Activated CD4-positive, alpha-beta T cell treated with anti-CD3 and anti-CD28 coated beads, Interleukin-2, amount 10 ng/mL, durations not matched to agents 7 days and 5 days (primary cell): ENCODE data around the gene GCNA. TPM values are rescaled to one million over a fixed set of nuclear protein-coding genes. Genes with fewer than 3 reads are reported as not detected.
"Not testable (repeated sequence)": the region's sequence is repeated elsewhere in the genome, so short reads cannot be mapped to it uniquely, and the experiment has no call there.

Experiments used
- CTCF ChIA-PET: fragments of 350-600 bp; sonication (Branson Sonifier 250); formaldehyde crosslinking; loops from one replicate; lab custom pipeline; 2021; ENCODE audit warnings: antibody characterized with exemption; lab: Charles Lee
- POLR2A ChIA-PET: fragments of 350-600 bp; sonication (Branson Sonifier 250); formaldehyde crosslinking; loops from one replicate; lab custom pipeline; 2021; ENCODE audit warnings: antibody characterized with exemption; lab: Charles Lee
- DNase-seq: peaks from one replicate; pipeline ENCODE4 v3.0.0-alpha.2; 2020
- H3K27ac Mint-ChIP-seq: one replicate; pipeline ENCODE4 v1.8.0; 2021; ENCODE audit warnings: mild to moderate bottlenecking, moderate library complexity, mixed read lengths
- H3K27me3 Mint-ChIP-seq: one replicate; pipeline ENCODE4 v1.8.0; 2021; ENCODE audit warnings: mixed read lengths
- H3K36me3 Mint-ChIP-seq: one replicate; pipeline ENCODE4 v1.8.0; 2021; ENCODE audit warnings: low read depth, mixed read lengths
- H3K4me1 Mint-ChIP-seq: one replicate; pipeline ENCODE4 v1.8.0; 2021; ENCODE audit warnings: mixed read lengths
- H3K4me3 Mint-ChIP-seq: one replicate; pipeline ENCODE4 v1.8.0; 2021; ENCODE audit warnings: mild to moderate bottlenecking, moderate library complexity, mixed read lengths
- H3K9me3 Mint-ChIP-seq: one replicate; pipeline ENCODE4 v1.8.0; 2021; ENCODE audit warnings: mixed read lengths
- total RNA-seq, 2 experiments: library from RNA; stranded (reverse); gene quantifications; one replicate each; pipeline ENCODE4 v1.2.3, GENCODE V29; 2021

Gene GCNA
- total RNA-seq, 2 experiments from 2014 or later = 4.7 to 5.9 TPM

DNA sequence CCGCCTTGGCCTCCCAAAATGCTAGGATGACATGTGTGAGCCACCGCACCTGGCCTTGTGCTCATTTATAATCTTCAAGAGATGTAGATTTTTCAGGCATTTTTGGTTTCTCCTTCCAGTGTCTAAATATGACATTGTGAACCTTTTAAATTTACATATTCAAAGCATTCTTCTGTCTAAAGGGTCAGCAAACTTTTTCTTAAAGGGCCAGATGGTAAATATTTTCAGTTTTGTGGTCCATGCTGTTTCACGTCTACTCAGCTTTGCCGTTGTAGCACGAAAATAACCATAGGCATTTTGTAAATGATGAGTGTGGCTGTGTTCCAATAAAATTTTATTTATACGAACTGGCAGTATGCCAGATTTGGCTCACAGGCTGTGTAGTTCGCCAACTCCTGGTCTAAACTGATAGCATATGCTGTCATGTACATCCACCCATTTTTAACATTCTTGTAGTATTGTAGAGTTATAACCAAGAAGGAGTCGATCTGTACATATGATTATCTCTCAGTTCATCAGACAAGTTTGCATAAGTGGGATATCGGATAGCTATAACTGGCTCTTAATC lies 12.7 kb upstream of the GCNA start:
- Mint-ChIP-seq H3K9me3 (no peaks in the 10 kb centered on the region), H3K4me1 (peaks cover 2% of the 10 kb centered on the region), H3K4me3 (no peak overlapping the region), H3K27ac (no peak overlapping the region), H3K36me3 (peaks cover 59% of the 10 kb centered on the region), H3K27me3 (no peaks in the 10 kb centered on the region)
- no peak for DNase-seq
- CTCF ChIA-PET = interaction anchor here (1.1 to 1.6 kb wide), 2 partner anchors 22 to 33 kb away, joined by 3 to 4 read pairs; no protein-coding TSS in a partner anchor
- POLR2A ChIA-PET = no interaction called here

GRCh38 chrX:71571390-71571789 lies 6.8 kb upstream of the GCNA start:
- POLR2A ChIA-PET, CTCF ChIA-PET, H3K4me1 Mint-ChIP-seq: not testable (repeated sequence)

DNA sequence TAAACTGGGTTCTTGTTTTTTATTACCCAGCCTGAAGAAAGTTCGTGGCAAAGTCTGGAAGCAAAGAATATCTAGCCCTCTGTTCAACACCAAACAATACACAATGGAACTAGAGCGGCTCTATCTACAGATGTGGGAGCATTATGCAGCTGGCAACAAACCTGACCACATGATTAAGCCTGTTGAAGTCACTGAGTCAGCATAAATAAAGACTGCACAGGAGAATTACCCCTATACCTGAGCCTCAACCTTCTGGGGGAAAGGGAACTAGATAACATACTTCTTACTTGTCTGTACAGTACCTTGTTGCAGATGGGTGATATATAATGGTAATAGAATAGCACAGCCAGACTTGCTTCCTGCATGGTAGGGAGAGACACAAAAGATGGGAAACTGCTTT lies 4.6 kb upstream of the GCNA start:
- ChIA-PET CTCF (no interaction called here), POLR2A (no interaction called here)
- Mint-ChIP-seq H3K4me1 (no peaks in the 10 kb centered on the region), H3K36me3 (peaks cover 36% of the 10 kb centered on the region), H3K27ac (peak overlapping the region; percentile 19), H3K9me3 (no peaks in the 10 kb centered on the region), H3K27me3 (no peaks in the 10 kb centered on the region), H3K4me3 (no peak overlapping the region)
- no peak for DNase-seq

More at GRCh38 chrX:71571390-71571789, 6.8 kb upstream of the GCNA start:
- not testable (repeated sequence) for DNase-seq, H3K4me3 Mint-ChIP-seq, H3K27ac Mint-ChIP-seq, H3K9me3 Mint-ChIP-seq, H3K27me3 Mint-ChIP-seq
- peaks cover 43% of the 10 kb centered on the region for H3K36me3 Mint-ChIP-seq

DNA sequence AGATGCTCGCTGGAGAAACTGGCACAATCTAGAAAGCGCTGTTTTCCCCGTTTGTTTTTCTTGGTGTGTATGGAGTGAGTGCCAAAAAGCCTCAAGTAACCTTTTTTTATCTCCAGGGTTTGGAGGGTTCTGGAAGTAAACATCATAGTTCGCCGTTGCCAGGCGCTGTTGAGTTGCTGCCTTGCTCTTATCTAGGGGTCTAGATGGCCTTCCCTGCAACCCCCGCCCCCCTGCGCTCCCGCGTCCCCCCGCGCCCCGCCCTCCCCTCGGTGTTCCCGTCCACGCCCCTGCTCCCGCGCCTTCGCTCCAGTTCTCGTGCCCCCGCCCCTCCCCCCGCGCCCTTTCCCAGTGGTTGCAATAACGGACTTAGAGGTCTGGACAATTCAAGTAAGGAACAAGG lies 555 bp upstream of the GCNA start:
- peaks cover 34% of the 10 kb centered on the region for H3K36me3 Mint-ChIP-seq
- CTCF ChIA-PET = no interaction called here

GRCh38 chrX:71579136-71579989 lies 1.1 kb downstream of the GCNA start:
- no peak overlapping the region for H3K27ac Mint-ChIP-seq
- H3K4me1 Mint-ChIP-seq = no peaks in the 10 kb centered on the region
- no peaks in the 10 kb centered on the region for H3K9me3 Mint-ChIP-seq
- H3K27me3 Mint-ChIP-seq = no peaks in the 10 kb centered on the region
- H3K4me3 Mint-ChIP-seq = no peak overlapping the region
- ChIA-PET CTCF (no interaction called here), POLR2A (no interaction called here)
- H3K36me3 Mint-ChIP-seq = peaks cover 24% of the 10 kb centered on the region
- no peak for DNase-seq

More for the DNA sequence above, 555 bp upstream of the GCNA start:
- Mint-ChIP-seq H3K27ac (no peak overlapping the region), H3K4me3 (no peak overlapping the region), H3K9me3 (no peaks in the 10 kb centered on the region), H3K27me3 (no peaks in the 10 kb centered on the region), H3K4me1 (no peaks in the 10 kb centered on the region)
- no peak for DNase-seq
- POLR2A ChIA-PET = no interaction called here

DNA sequence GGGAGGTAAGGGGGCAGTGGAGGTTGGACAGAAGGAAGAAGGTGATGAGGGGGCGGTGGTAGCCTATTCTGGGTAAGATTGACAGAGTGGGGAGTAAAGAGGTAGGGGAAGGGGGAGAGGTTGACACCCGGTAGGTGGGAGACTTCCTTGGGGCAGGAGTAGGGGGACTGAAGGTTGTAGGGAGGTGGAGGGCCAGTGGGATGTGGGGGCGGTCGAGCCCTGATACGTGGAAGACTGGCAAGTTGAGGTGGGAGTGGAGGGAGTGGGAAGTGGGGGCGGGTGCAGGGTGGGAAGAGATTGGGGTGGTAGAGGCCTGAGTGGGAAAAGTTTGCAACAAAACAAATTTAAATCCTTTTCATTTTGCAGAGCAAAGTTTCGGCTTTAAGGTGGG lies 1.7 kb downstream of the GCNA start:
- H3K36me3 Mint-ChIP-seq = peaks cover 22% of the 10 kb centered on the region
- ChIA-PET CTCF (no interaction called here), POLR2A (no interaction called here)
- DNase-seq = no peak
- no peak overlapping the region for H3K4me3 Mint-ChIP-seq
- H3K4me1 Mint-ChIP-seq = no peaks in the 10 kb centered on the region
- no peak overlapping the region for H3K27ac Mint-ChIP-seq
- H3K9me3 Mint-ChIP-seq = no peaks in the 10 kb centered on the region
- no peaks in the 10 kb centered on the region for H3K27me3 Mint-ChIP-seq

DNA sequence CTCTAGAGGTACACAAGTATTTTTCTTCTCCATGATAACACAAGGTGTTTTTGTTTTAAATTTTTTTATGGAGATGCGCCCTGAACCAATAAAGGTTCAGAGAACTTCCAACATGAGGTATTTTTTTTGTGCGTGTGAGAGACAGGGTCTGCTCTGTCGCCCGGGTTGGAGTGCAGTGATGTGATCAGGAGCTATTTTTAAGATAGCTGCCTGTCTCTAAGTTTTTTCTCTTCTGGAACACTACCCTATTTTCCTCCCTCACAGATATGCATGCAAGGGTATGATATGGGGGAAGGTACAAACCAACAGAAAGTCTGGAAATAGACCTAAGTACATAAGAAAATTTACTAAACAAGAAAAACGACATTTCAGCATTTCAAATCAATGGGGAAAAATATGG lies 3.0 kb downstream of the GCNA start:
- H3K4me3 Mint-ChIP-seq = no peak overlapping the region
- no peak overlapping the region for H3K27ac Mint-ChIP-seq
- POLR2A ChIA-PET = no interaction called here
- no peak for DNase-seq
- no peaks in the 10 kb centered on the region for H3K27me3 Mint-ChIP-seq
- H3K9me3 Mint-ChIP-seq = no peaks in the 10 kb centered on the region
- H3K36me3 Mint-ChIP-seq = peaks cover 25% of the 10 kb centered on the region
- CTCF ChIA-PET = no interaction called here
- peaks cover 3% of the 10 kb centered on the region for H3K4me1 Mint-ChIP-seq

GRCh38 chrX:71586929-71587328 lies 8.7 kb downstream of the GCNA start:
- CTCF ChIA-PET = no interaction called here
- H3K4me3 Mint-ChIP-seq = no peak overlapping the region

DNA sequence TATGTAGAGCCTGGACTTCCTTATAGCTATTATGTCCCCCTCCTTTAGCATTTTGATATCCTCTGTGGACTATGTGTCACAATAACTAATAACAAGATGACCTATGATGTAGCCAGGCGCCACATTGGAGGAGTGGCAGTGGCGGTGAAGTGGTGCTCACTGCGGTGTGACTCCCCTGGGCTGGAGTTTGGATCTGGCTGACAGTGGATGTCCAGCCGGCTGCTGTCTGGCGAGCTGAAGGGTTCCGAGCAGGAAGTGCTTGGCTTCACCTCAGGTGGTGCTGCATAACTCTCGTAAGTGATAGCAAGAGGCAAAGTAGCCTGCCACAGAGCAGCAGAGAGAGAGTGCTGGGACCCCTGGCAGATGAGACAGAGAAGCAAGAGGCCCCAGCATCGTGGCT lies 15.0 kb downstream of the GCNA start:
- H3K4me3 Mint-ChIP-seq, H3K9me3 Mint-ChIP-seq, H3K27me3 Mint-ChIP-seq, H3K4me1 Mint-ChIP-seq, DNase-seq, H3K27ac Mint-ChIP-seq, CTCF ChIA-PET, POLR2A ChIA-PET: not testable (repeated sequence)
- peaks cover 13% of the 10 kb centered on the region for H3K36me3 Mint-ChIP-seq

More at GRCh38 chrX:71586929-71587328, 8.7 kb downstream of the GCNA start:
- Mint-ChIP-seq H3K27me3 (no peaks in the 10 kb centered on the region), H3K36me3 (peaks cover 17% of the 10 kb centered on the region), H3K27ac (no peak overlapping the region), H3K9me3 (no peaks in the 10 kb centered on the region), H3K4me1 (peaks cover 9% of the 10 kb centered on the region)
- DNase-seq = no peak
- POLR2A ChIA-PET = no interaction called here

DNA sequence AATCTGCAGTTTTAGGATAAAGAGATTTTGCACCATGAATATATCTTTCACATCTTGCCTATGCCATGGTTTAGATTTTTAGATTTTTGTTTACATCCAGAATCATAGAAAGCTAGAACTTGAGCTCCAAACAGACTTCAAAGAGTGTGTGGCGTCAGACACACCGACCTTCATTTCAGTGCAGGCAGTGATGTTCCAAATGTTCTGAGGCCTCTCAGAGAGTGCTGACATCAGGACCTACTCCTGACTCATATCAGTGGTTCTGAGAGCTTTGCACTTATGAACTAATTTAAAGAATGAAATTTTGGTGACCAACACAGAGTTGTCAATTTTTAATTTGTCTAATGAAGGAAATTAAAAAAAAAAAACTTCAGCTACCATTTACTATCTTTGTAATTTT lies 21.7 kb downstream of the GCNA start:
- Mint-ChIP-seq H3K4me1 (peaks cover 15% of the 10 kb centered on the region), H3K36me3 (peaks cover 51% of the 10 kb centered on the region), H3K9me3 (no peaks in the 10 kb centered on the region), H3K27me3 (no peaks in the 10 kb centered on the region), H3K27ac (no peak overlapping the region), H3K4me3 (no peak overlapping the region)
- no peak for DNase-seq
- ChIA-PET CTCF (no interaction called here), POLR2A (no interaction called here)

GRCh38 chrX:71603618-71604017 lies 25.4 kb downstream of the GCNA start:
- H3K4me3 Mint-ChIP-seq = no peak overlapping the region
- no peak overlapping the region for H3K27ac Mint-ChIP-seq
- ChIA-PET CTCF (no interaction called here), POLR2A (no interaction called here)
- no peaks in the 10 kb centered on the region for H3K9me3 Mint-ChIP-seq
- peaks cover 70% of the 10 kb centered on the region for H3K36me3 Mint-ChIP-seq
- no peaks in the 10 kb centered on the region for H3K27me3 Mint-ChIP-seq
- peaks cover 48% of the 10 kb centered on the region for H3K4me1 Mint-ChIP-seq
- no peak for DNase-seq

DNA sequence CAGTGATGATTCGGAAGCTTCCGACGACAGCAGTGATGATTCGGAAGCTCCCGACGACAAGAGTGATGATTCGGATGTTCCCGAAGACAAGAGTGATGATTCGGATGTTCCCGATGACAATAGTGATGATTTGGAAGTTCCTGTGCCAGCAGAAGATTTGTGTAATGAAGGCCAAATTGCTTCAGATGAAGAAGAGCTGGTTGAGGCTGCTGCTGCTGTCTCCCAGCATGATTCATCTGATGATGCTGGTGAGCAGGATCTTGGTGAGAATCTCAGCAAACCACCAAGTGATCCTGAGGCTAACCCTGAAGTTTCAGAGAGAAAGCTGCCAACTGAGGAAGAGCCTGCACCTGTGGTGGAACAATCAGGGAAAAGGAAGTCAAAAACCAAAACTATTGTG lies 25.9 kb downstream of the GCNA start:
- Mint-ChIP-seq H3K36me3 (peaks cover 74% of the 10 kb centered on the region), H3K27ac (no peak overlapping the region), H3K4me1 (peaks cover 53% of the 10 kb centered on the region), H3K9me3 (no peaks in the 10 kb centered on the region), H3K4me3 (no peak overlapping the region), H3K27me3 (no peaks in the 10 kb centered on the region)
- CTCF ChIA-PET = no interaction called here
- no peak for DNase-seq
- POLR2A ChIA-PET = no interaction called here

GRCh38 chrX:71604796-71605568 lies 26.7 kb downstream of the GCNA start:
- H3K27ac Mint-ChIP-seq = peak overlapping the region; percentile 79
- CTCF ChIA-PET = interaction anchor here (0.5 kb wide), 1 partner anchor 92 kb away, joined by 4 read pairs; no protein-coding TSS in a partner anchor
- H3K4me3 Mint-ChIP-seq = no peak overlapping the region
- no peaks in the 10 kb centered on the region for H3K27me3 Mint-ChIP-seq
- DNase-seq = no peak
- peaks cover 60% of the 10 kb centered on the region for H3K4me1 Mint-ChIP-seq
- peaks cover 79% of the 10 kb centered on the region for H3K36me3 Mint-ChIP-seq
- POLR2A ChIA-PET = no interaction called here
- H3K9me3 Mint-ChIP-seq = no peaks in the 10 kb centered on the region
